ENCODE data around the gene FSHR. TPM values are rescaled to one million over a fixed set of nuclear protein-coding genes. Genes with fewer than 3 reads are reported as not detected.

FSHR gene
- total RNA-seq, 1 experiment from 2014 or later, result not detected

- Histone ChIP-seq H3K79me2 (ENCODE audit: low read depth) (no peaks in the 10 kb centered on the region), H3K36me3 (ENCODE audit: low read depth) (no peaks in the 10 kb centered on the region), H2AFZ (no peak overlapping the region), H3K27me3 (ENCODE audit: insufficient read depth, low read depth) (peaks cover 36% of the 10 kb centered on the region), H3F3A (ENCODE audit: insufficient read depth, low read depth) (no peaks in the 10 kb centered on the region), H3K9me3 (ENCODE audit: insufficient read depth, low read depth) (no peaks in the 10 kb centered on the region), H3K4me2 (peak overlapping the region; percentile 12; the same call in 1 of the 2 replicates), H3K27ac (no peak overlapping the region), H3K9me2 (ENCODE audit: insufficient read depth) (no peaks in the 10 kb centered on the region), H3K4me1 (replicated peaks; ENCODE audit: insufficient read depth) (no peaks in the 10 kb centered on the region), H4K20me1 (ENCODE audit: insufficient read depth) (no peaks in the 10 kb centered on the region), H3K4me3 (no peak overlapping the region)
- intact Hi-C loops (cut with micrococcal nuclease; ENCODE audit: unreplicated experiment), result loop anchor here (5.0 to 10.0 kb wide), 4 partner anchors 343 to 1457 kb away; no protein-coding TSS in a partner anchor
- POLR2A ChIA-PET (ENCODE audit: unreplicated experiment), result no interaction called here
- DNase-seq, result no peak
- CTCF ChIA-PET, result no interaction called here
- TF ChIP-seq CTCF (conservative IDR thresholded peaks at IDR 0.05) (no peak), EZH2 (IDR thresholded peaks at IDR 0.05; ENCODE audit: low read depth) (no peak)
- BruUV-seq (replicated peaks), result no TSS peak
Measured at GRCh38 chr2:48944956-48945355, 209.4 kb downstream of the FSHR start.

- ChIA-PET CTCF (no interaction called here), POLR2A (ENCODE audit: unreplicated experiment) (interaction anchor here (0.7 kb wide), 1 partner anchor 1350 kb away, joined by 3 read pairs; no protein-coding TSS in a partner anchor)
- no peak overlapping the region for H3K4me2 ChIP-seq
- no peaks in the 10 kb centered on the region for H3K36me3 ChIP-seq (ENCODE audit: low read depth)
- peaks cover 40% of the 10 kb centered on the region for H3K27me3 ChIP-seq (ENCODE audit: insufficient read depth, low read depth)
- H3K4me1 ChIP-seq (replicated peaks; ENCODE audit: insufficient read depth), result no peaks in the 10 kb centered on the region
- H3K9me3 ChIP-seq (ENCODE audit: insufficient read depth, low read depth), result no peaks in the 10 kb centered on the region
- no peak overlapping the region for H3K27ac ChIP-seq
- H3F3A ChIP-seq (ENCODE audit: insufficient read depth, low read depth), result no peaks in the 10 kb centered on the region
- H3K9me2 ChIP-seq (ENCODE audit: insufficient read depth), result no peaks in the 10 kb centered on the region
- DNase-seq, result no peak
- no peak overlapping the region for H3K4me3 ChIP-seq
- H2AFZ ChIP-seq, result no peak overlapping the region
- H4K20me1 ChIP-seq (ENCODE audit: insufficient read depth), result no peaks in the 10 kb centered on the region
- intact Hi-C loops (cut with micrococcal nuclease; ENCODE audit: unreplicated experiment), result loop anchor here (10.0 kb wide), 1 partner anchor 671 kb away; no protein-coding TSS in a partner anchor
- TF ChIP-seq CTCF (conservative IDR thresholded peaks at IDR 0.05) (no peak), EZH2 (IDR thresholded peaks at IDR 0.05; ENCODE audit: low read depth) (no peak)
- no peaks in the 10 kb centered on the region for H3K79me2 ChIP-seq (ENCODE audit: low read depth)
- no TSS peak for BruUV-seq (replicated peaks)
Measured at GRCh38 chr2:48943436-48943835, 210.9 kb downstream of the FSHR start.

GRCh38 chr2:48941908-48942307, 212.4 kb downstream of the FSHR start:
- intact Hi-C loops (cut with micrococcal nuclease; ENCODE audit: unreplicated experiment), result loop anchor here (10.0 kb wide), 1 partner anchor 673 kb away; no protein-coding TSS in a partner anchor
- no peaks in the 10 kb centered on the region for H3K36me3 ChIP-seq (ENCODE audit: low read depth)
- CTCF ChIA-PET, result interaction anchor here (0.7 kb wide), 1 partner anchor 746 kb away, joined by 3 read pairs; no protein-coding TSS in a partner anchor

More at GRCh38 chr2:48941908-48942307, 212.4 kb downstream of the FSHR start:
- H3K79me2 ChIP-seq (ENCODE audit: low read depth), result no peaks in the 10 kb centered on the region
- H3K9me3 ChIP-seq (ENCODE audit: insufficient read depth, low read depth), result no peaks in the 10 kb centered on the region
- H3K4me1 ChIP-seq (replicated peaks; ENCODE audit: insufficient read depth), result no peaks in the 10 kb centered on the region
- POLR2A ChIA-PET (ENCODE audit: unreplicated experiment), result no interaction called here
- no peaks in the 10 kb centered on the region for H3K9me2 ChIP-seq (ENCODE audit: insufficient read depth)
- H3K27me3 ChIP-seq (ENCODE audit: insufficient read depth, low read depth), result peaks cover 48% of the 10 kb centered on the region
- H2AFZ ChIP-seq, result no peak overlapping the region
- H3F3A ChIP-seq (ENCODE audit: insufficient read depth, low read depth), result no peaks in the 10 kb centered on the region
- H3K4me3 ChIP-seq, result no peak overlapping the region
- no peak overlapping the region for H3K4me2 ChIP-seq
- no peak overlapping the region for H3K27ac ChIP-seq
- no peak for DNase-seq
- BruUV-seq (replicated peaks), result no TSS peak
- no peaks in the 10 kb centered on the region for H4K20me1 ChIP-seq (ENCODE audit: insufficient read depth)
- TF ChIP-seq CTCF (conservative IDR thresholded peaks at IDR 0.05) (no peak), EZH2 (IDR thresholded peaks at IDR 0.05; ENCODE audit: low read depth) (no peak)

Measured in PC-9 (cell line).